A549 (cell line): ENCODE results near the gene RHOF. TPM values are rescaled to one million over a fixed set of nuclear protein-coding genes. Genes with fewer than 3 reads are reported as not detected.

Experiments
- ATAC-seq, 2 experiments: fragments of 200-7000 bp in 1 of 2; fragments of >200 bp in 1 of 2; cut with Nextera tagmentation in 1 of 2; cut with Tn5 transposase in 1 of 2; 3 replicates each; pipeline versions ENCODE4 v1.8.0 to v1.9.1; 2018 to 2020; ENCODE audit warnings: mild to moderate bottlenecking in 1 of 2, moderate library complexity in 1 of 2
- CTCF ChIA-PET: fragments of 300-600 bp; sonication (Branson Sonifier 250); formaldehyde crosslinking; extraction: SDS; loops from one replicate; lab custom pipeline; 2021; ENCODE audit warnings: antibody characterized with exemption, inconsistent platforms; lab: Yijun Ruan, JAX
- POLR2A ChIA-PET: fragments of 350-600 bp; formaldehyde crosslinking; extraction: SDS; loops from one replicate; lab custom pipeline; 2021; ENCODE audit warnings: antibody characterized with exemption, inconsistent platforms; lab: Yijun Ruan, JAX
- DNase-seq, 2 experiments: peaks; one replicate each; pipeline versions ENCODE4 v3.0.0 to v3.0.0-alpha.2; 2011 to 2016; ENCODE audit warnings: low read depth in 1 of 2, low spot score in 1 of 2
- FAIRE-seq: peaks from 2 replicates; lab custom pipeline; 2011; peaks lifted over from hg19 to GRCh38; lab: Jason Lieb, UNC
- H3K27ac ChIP-seq, 2 experiments: fragments of >200 bp; sonication (Bioruptor Twin); formaldehyde crosslinking; 3 replicates each; pipeline ENCODE4 v1.5.1; 2016 to 2017
- H3K4me1 ChIP-seq: fragments of >200 bp; sonication (Bioruptor Twin); formaldehyde crosslinking; 3 replicates; pipeline ENCODE4 v1.6.1; 2016
- H3K4me2 ChIP-seq: fragments of >200 bp; sonication (Bioruptor Twin); formaldehyde crosslinking; 3 replicates; pipeline ENCODE4 v1.6.1; 2016
- H3K4me3 ChIP-seq: fragments of >200 bp; sonication (Bioruptor Twin); formaldehyde crosslinking; 3 replicates; pipeline ENCODE4 v1.5.1; 2016
- H3K9me3 ChIP-seq: fragments of >200 bp; sonication (Bioruptor Twin); formaldehyde crosslinking; 3 replicates; pipeline ENCODE4 v1.6.1; 2016
- BHLHE40 ChIP-seq: IDR thresholded peaks from 2 replicates; pipeline ENCODE4 v1.6.1; 2012; ENCODE audit warnings: low read depth, low read length, inconsistent platforms
- CBX2 ChIP-seq: fragments of 200-600 bp; sonication (generic); IDR thresholded peaks from 2 replicates; pipeline ENCODE4 v1.6.1; 2016; ENCODE audit warnings: low read depth, mild to moderate bottlenecking, borderline replicate concordance
- CHD4 ChIP-seq: fragments of 200-600 bp; sonication (generic); IDR thresholded peaks from 2 replicates; pipeline ENCODE4 v1.6.1; 2016; ENCODE audit warnings: antibody characterized with exemption, mild to moderate bottlenecking, borderline replicate concordance
- EHMT2 ChIP-seq: fragments of 200-600 bp; sonication (generic); IDR thresholded peaks from 2 replicates; pipeline ENCODE4 v1.6.1; 2016; ENCODE audit warnings: antibody characterized with exemption, low read depth, mild to moderate bottlenecking, moderate library complexity
- ESRRA ChIP-seq: fragments of 150-350 bp; IDR thresholded peaks from 2 replicates; pipeline ENCODE4 v1.6.1; 2014; ENCODE audit warnings: mild to moderate bottlenecking, low read length, borderline replicate concordance
- GATA3 ChIP-seq: IDR thresholded peaks from 2 replicates; pipeline ENCODE4 v1.6.1; 2012; ENCODE audit warnings: borderline replicate concordance
- HEYL ChIP-seq: fragments of 250-450 bp; sonication (Bioruptor Pico); IDR thresholded peaks from 2 replicates; pipeline ENCODE4 v1.8.0; 2021; ENCODE audit warnings: mild to moderate bottlenecking, moderate library complexity
- MAFK ChIP-seq: fragments of 450-650 bp; IDR thresholded peaks from 2 replicates; pipeline ENCODE4 v1.6.1; 2014; ENCODE audit not compliant: partially characterized antibody
- MAX ChIP-seq: IDR thresholded peaks from 2 replicates; pipeline ENCODE4 v1.6.1; 2012
- MAZ ChIP-seq: fragments of 150-350 bp; IDR thresholded peaks from 2 replicates; pipeline ENCODE4 v1.6.1; 2014; ENCODE audit warnings: antibody characterized with exemption, low read depth, low read length, borderline replicate concordance
- MYC ChIP-seq: IDR thresholded peaks from 2 replicates; pipeline ENCODE4 v1.6.1; 2012; ENCODE audit warnings: mild to moderate bottlenecking, inconsistent platforms, low read length, improper control_type of control experiment, borderline replicate concordance
- NPAS2 ChIP-seq: fragments of 250-450 bp; sonication (Bioruptor Pico); IDR thresholded peaks from 2 replicates; pipeline ENCODE4 v1.8.0; 2022; ENCODE audit warnings: mild to moderate bottlenecking, moderate library complexity, borderline replicate concordance
- NR3C1 ChIP-seq: fragments of >200 bp; sonication (Bioruptor Twin); formaldehyde crosslinking; IDR thresholded peaks from 3 replicates; pipeline ENCODE4 v1.6.1; 2017
- PHF8 ChIP-seq: fragments of 200-600 bp; sonication (generic); IDR thresholded peaks from 2 replicates; pipeline ENCODE4 v1.6.1; 2016; ENCODE audit warnings: low read depth, mild to moderate bottlenecking, antibody characterized with exemption, moderate library complexity, borderline replicate concordance
- SMC3 ChIP-seq: fragments of >200 bp; sonication (Bioruptor Twin); formaldehyde crosslinking; IDR thresholded peaks from 3 replicates; pipeline ENCODE4 v1.6.1; 2018; ENCODE audit warnings: inconsistent platforms
- SREBF2 ChIP-seq: fragments of 450-650 bp; IDR thresholded peaks from 2 replicates; pipeline ENCODE4 v1.6.1; 2014; ENCODE audit warnings: mild to moderate bottlenecking, moderate library complexity
- ZFP36 ChIP-seq: fragments of 450-650 bp; IDR thresholded peaks from 2 replicates; pipeline ENCODE4 v1.6.1; 2014; ENCODE audit warnings: borderline replicate concordance; ENCODE audit not compliant: partially characterized antibody
- ZNF302 ChIP-seq: fragments of 250-450 bp; sonication (Bioruptor Pico); IDR thresholded peaks from 2 replicates; pipeline ENCODE4 v1.9.0; 2021; ENCODE audit warnings: inconsistent platforms, mild to moderate bottlenecking, moderate library complexity
- WGBS: methylation state at CpG from one replicate; pipeline ENCODE4 v1.1.6; 2017; ENCODE audit errors: missing lambda C conversion rate; 5-methylcytosine and 5-hydroxymethylcytosine counted together
- polyA plus RNA-seq, 4 experiments: library from polyadenylated mRNA; depleted of rRNA in 3 of 4; stranded (reverse); fragments of >200 nt; fragmentation: RNase III in 1 of 4; extraction: RNeasy Plus Mini Kit Qiagen cat#74134 plus additional on column Dnase treatment in 1 of 4; gene quantifications; 2 replicates in 3 of 4; 3 replicates in 1 of 4; pipeline ENCODE4 v1.2.3, GENCODE V29; 2011 to 2017
- TF ChIP-seq, protein P1 (sequence below): fragments of >200 bp; sonication (Bioruptor Twin); formaldehyde crosslinking; IDR thresholded peaks from 3 replicates; pipeline ENCODE4 v1.5.1; 2016
- TF ChIP-seq, protein P2 (sequence below): fragments of 200-600 bp; sonication (generic); IDR thresholded peaks from 2 replicates; pipeline ENCODE4 v1.6.1; 2016; ENCODE audit warnings: antibody characterized with exemption, mild to moderate bottlenecking, moderate library complexity
- TF ChIP-seq, protein P3 (sequence below): fragments of 450-650 bp; IDR thresholded peaks from 2 replicates; pipeline ENCODE4 v1.6.1; 2014; ENCODE audit warnings: antibody characterized with exemption

The RHOF gene
- polyA plus RNA-seq, 2 of the 4 experiments (the other 2 are of a cell fraction): 47.1 to 52.3 TPM

GRCh38 chr12:121808623-121809022 lies 15.1 kb upstream of the RHOF start:
- H3K4me3 ChIP-seq: no peak overlapping the region
- FAIRE-seq (no peak), DNase-seq (no peak), ATAC-seq (no peak)
- ChIA-PET CTCF (interaction anchor here (56.0 to 72.2 kb wide), 2 partner anchors 2 to 23 kb away, joined by 2657 read pairs; partner anchors contain the start of genes RHOF and SETD1B), POLR2A (interaction anchor here (2.1 kb wide), 1 partner anchor 11 kb away, joined by 8 read pairs; no protein-coding TSS in a partner anchor)
- WGBS: 92% methylated on average over 8 of the region's 8 CpGs
- H3K9me3 ChIP-seq: no peaks in the 10 kb centered on the region
- H3K4me2 ChIP-seq: no peak overlapping the region
- H3K4me1 ChIP-seq: peaks cover 47% of the 10 kb centered on the region
- H3K27ac ChIP-seq: no peak overlapping the region
- TF ChIP-seq MAX (no peak), BHLHE40 (no peak), ZFP36 (no peak), MAZ (no peak), MAFK (no peak), SMC3 (no peak), MYC (no peak), NPAS2 (no peak), NR3C1 (no peak), PHF8 (no peak)
- TF ChIP-seq, protein P1, sequence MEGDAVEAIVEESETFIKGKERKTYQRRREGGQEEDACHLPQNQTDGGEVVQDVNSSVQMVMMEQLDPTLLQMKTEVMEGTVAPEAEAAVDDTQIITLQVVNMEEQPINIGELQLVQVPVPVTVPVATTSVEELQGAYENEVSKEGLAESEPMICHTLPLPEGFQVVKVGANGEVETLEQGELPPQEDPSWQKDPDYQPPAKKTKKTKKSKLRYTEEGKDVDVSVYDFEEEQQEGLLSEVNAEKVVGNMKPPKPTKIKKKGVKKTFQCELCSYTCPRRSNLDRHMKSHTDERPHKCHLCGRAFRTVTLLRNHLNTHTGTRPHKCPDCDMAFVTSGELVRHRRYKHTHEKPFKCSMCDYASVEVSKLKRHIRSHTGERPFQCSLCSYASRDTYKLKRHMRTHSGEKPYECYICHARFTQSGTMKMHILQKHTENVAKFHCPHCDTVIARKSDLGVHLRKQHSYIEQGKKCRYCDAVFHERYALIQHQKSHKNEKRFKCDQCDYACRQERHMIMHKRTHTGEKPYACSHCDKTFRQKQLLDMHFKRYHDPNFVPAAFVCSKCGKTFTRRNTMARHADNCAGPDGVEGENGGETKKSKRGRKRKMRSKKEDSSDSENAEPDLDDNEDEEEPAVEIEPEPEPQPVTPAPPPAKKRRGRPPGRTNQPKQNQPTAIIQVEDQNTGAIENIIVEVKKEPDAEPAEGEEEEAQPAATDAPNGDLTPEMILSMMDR: no peak
- TF ChIP-seq, protein P2, sequence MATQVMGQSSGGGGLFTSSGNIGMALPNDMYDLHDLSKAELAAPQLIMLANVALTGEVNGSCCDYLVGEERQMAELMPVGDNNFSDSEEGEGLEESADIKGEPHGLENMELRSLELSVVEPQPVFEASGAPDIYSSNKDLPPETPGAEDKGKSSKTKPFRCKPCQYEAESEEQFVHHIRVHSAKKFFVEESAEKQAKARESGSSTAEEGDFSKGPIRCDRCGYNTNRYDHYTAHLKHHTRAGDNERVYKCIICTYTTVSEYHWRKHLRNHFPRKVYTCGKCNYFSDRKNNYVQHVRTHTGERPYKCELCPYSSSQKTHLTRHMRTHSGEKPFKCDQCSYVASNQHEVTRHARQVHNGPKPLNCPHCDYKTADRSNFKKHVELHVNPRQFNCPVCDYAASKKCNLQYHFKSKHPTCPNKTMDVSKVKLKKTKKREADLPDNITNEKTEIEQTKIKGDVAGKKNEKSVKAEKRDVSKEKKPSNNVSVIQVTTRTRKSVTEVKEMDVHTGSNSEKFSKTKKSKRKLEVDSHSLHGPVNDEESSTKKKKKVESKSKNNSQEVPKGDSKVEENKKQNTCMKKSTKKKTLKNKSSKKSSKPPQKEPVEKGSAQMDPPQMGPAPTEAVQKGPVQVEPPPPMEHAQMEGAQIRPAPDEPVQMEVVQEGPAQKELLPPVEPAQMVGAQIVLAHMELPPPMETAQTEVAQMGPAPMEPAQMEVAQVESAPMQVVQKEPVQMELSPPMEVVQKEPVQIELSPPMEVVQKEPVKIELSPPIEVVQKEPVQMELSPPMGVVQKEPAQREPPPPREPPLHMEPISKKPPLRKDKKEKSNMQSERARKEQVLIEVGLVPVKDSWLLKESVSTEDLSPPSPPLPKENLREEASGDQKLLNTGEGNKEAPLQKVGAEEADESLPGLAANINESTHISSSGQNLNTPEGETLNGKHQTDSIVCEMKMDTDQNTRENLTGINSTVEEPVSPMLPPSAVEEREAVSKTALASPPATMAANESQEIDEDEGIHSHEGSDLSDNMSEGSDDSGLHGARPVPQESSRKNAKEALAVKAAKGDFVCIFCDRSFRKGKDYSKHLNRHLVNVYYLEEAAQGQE: no peak

DNA sequence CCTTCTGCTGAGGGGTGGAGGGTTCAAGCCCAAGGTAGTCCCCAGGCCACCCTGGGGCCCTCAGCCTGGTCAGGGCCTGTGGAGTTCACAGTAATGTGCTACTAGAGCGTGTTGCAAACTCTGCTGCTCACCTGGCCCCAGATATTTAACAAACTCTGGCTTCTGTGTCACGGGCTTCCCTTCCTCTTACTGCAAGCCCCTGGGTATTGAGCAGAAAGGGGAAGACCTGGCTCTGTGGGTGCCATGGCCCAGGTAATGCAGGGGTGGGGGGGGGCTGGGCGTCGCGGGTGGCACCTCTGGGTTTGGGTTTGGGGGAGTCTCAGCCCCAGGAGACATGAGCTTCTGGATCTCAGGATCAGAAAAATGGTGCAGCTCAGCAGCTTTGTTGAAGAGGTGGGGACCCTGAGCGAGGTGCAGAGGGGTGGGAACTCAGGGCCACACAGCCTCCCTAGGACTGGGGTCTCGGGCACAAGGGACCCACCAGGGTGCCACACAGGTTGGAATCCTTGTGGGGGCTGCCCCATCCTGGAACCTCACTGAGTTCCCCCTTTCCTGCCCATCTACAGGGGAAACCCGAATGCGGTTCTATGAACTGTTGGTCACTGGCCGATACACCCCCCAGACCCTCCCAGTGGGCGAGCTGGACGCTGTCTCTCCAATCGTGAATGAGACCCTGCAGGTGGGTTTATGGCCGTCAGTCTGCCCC lies 14.3 kb upstream of the RHOF start:
- POLR2A ChIA-PET: interaction anchor here (2.1 kb wide), 1 partner anchor 10 kb away, joined by 8 read pairs; no protein-coding TSS in a partner anchor
- Histone ChIP-seq H3K4me2 (peak overlapping the region; percentile 8; the same call in 1 of the 3 replicates), H3K4me1 (peaks cover 39% of the 10 kb centered on the region), H3K9me3 (no peaks in the 10 kb centered on the region), H3K27ac (no peak overlapping the region), H3K4me3 (no peak overlapping the region)
- no peak for ATAC-seq
- TF ChIP-seq ZNF302: no peak
- no peak for TF ChIP-seq GATA3
- TF ChIP-seq HEYL (CRISPR knock-in tag): no peak
- TF ChIP-seq MAX: no peak
- TF ChIP-seq ZFP36: no peak
- TF ChIP-seq ESRRA: no peak
- no peak for TF ChIP-seq MYC
- no peak for TF ChIP-seq EHMT2
- no peak for TF ChIP-seq CBX2
- no peak for TF ChIP-seq PHF8
- TF ChIP-seq, protein P3, sequence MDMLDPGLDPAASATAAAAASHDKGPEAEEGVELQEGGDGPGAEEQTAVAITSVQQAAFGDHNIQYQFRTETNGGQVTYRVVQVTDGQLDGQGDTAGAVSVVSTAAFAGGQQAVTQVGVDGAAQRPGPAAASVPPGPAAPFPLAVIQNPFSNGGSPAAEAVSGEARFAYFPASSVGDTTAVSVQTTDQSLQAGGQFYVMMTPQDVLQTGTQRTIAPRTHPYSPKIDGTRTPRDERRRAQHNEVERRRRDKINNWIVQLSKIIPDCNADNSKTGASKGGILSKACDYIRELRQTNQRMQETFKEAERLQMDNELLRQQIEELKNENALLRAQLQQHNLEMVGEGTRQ: no peak
- TF ChIP-seq SREBF2: no peak
- no peak for TF ChIP-seq CHD4
- no peak for DNase-seq
- WGBS: 88% methylated on average over 11 of the region's 14 CpGs
- CTCF ChIA-PET: interaction anchor here (0.9 to 72.2 kb wide), 3 partner anchors 3 to 81 kb away, joined by 3 to 2657 read pairs (median 2657); partner anchors contain the start of genes PSMD9, RHOF and SETD1B
- FAIRE-seq: no peak
